ENCODE results near the gene OR5P2. TPM values are rescaled to one million over a fixed set of nuclear protein-coding genes. Genes with fewer than 3 reads are reported as not detected.

The OR5P2 gene
- total and polyA plus RNA-seq, 10 of the 15 experiments (the other 5 are each of a cell fraction or from before 2014, with no cell fraction given): not detected

GRCh38 chr11:7846003-7846402 is 49.3 kb upstream of the OR5P2 start (continued):
- no peak for TF ChIP-seq CUX1 (IDR thresholded peaks at IDR 0.05; ENCODE audit: insufficient replicate concordance, low read depth, low read length)
- no peak for TF ChIP-seq IKZF2 (IDR thresholded peaks at IDR 0.05)
- TF ChIP-seq CHD4 (IDR thresholded peaks at IDR 0.05): no peak
- no peak for TF ChIP-seq RBBP5 (conservative IDR thresholded peaks at IDR 0.05)
- no peak for TF ChIP-seq MEF2B (IDR thresholded peaks at IDR 0.05; ENCODE audit: partially characterized antibody, poor library complexity, severe bottlenecking)
- no peak for TF ChIP-seq ZNF24 (IDR thresholded peaks at IDR 0.05)
- TF ChIP-seq CTCF (IDR thresholded peaks at IDR 0.05 in 2 of 3, conservative IDR thresholded peaks at IDR 0.05 in 1 of 3; ENCODE audit: control insufficient read depth in 2 of 3, extremely low read depth in 1 of 3, insufficient read depth in 1 of 3, low read depth in 3 of 3, low read length in 3 of 3): no peak
